Activated T-cell treated with anti-CD3 and anti-CD28 coated beads, Interleukin-2, amount 50 U/mL, for 24 hours (primary cell): ENCODE measurements around the gene FAM76B.
A peak's percentile ranks its signal among the peaks of the same experiment; 100 is the strongest.

Experiments used
- DNase-seq: peaks from one replicate; pipeline ENCODE4 v3.0.0-alpha.2; 2020
- H3K27ac Mint-ChIP-seq: 2 replicates; pipeline ENCODE4 v1.8.0; 2020; ENCODE audit warnings: mild to moderate bottlenecking, mixed read lengths
- H3K27me3 Mint-ChIP-seq: 2 replicates; pipeline ENCODE4 v1.8.0; 2020; ENCODE audit warnings: mixed read lengths
- H3K36me3 Mint-ChIP-seq: 2 replicates; pipeline ENCODE4 v1.8.0; 2020; ENCODE audit warnings: low read depth, mixed read lengths
- H3K4me1 Mint-ChIP-seq: 2 replicates; pipeline ENCODE4 v1.8.0; 2020; ENCODE audit warnings: low read depth, mixed read lengths
- H3K4me3 Mint-ChIP-seq: 2 replicates; pipeline ENCODE4 v1.8.0; 2020; ENCODE audit warnings: mild to moderate bottlenecking, moderate library complexity, mixed read lengths
- H3K9me3 Mint-ChIP-seq: 2 replicates; pipeline ENCODE4 v1.8.0; 2020; ENCODE audit warnings: mixed read lengths

Gene FAM76B

DNA sequence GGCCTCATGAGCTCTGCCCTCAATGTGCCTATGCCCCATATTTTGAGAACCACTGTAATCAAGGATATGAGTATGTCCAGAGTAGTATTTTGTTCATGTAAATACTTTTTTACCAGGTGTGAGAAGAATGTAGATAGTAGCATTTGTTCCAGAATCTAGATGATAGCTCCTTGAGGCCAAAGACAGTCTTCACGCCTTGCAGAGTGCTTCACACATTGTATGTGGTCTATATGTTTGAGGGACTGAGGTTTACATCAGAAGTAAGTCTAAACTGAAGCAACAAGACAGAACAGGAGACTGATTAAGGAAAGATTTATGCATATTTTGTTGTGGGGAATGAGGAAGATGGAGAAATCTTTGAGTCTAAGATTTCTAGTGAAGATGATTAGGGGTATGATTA lies 13.2 kb upstream of the FAM76B start:
- no peak overlapping the region for H3K4me3 Mint-ChIP-seq
- no peak for DNase-seq
- H3K36me3 Mint-ChIP-seq, result peaks cover 77% of the 10 kb centered on the region
- peaks cover 4% of the 10 kb centered on the region for H3K4me1 Mint-ChIP-seq
- no peaks in the 10 kb centered on the region for H3K27me3 Mint-ChIP-seq
- H3K9me3 Mint-ChIP-seq, result no peaks in the 10 kb centered on the region
- no peak overlapping the region for H3K27ac Mint-ChIP-seq

DNA sequence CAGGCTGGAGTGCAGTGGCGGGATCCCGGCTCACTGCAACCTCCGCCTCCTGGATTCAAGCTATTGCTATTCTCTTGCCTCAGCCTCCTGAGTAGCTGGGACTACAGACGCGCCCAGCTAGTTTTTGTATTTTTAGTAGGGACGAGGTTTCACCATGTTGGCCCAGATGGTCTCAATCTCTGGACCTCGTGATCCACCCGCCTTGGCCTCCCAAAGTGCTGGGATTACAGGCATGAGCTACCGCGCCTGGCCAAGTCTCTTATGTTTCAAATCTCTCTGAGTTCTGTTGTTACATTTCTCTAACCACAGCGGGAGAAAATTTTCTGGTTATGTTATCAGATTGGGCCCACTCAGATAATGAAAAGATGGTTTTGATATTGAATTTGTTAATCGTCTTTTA lies 10.9 kb upstream of the FAM76B start:
- no peak overlapping the region for H3K4me3 Mint-ChIP-seq
- H3K27ac Mint-ChIP-seq, result no peak overlapping the region
- no peak for DNase-seq
- peaks cover 64% of the 10 kb centered on the region for H3K36me3 Mint-ChIP-seq
- no peaks in the 10 kb centered on the region for H3K9me3 Mint-ChIP-seq
- peaks cover 12% of the 10 kb centered on the region for H3K4me1 Mint-ChIP-seq
- no peaks in the 10 kb centered on the region for H3K27me3 Mint-ChIP-seq

DNA sequence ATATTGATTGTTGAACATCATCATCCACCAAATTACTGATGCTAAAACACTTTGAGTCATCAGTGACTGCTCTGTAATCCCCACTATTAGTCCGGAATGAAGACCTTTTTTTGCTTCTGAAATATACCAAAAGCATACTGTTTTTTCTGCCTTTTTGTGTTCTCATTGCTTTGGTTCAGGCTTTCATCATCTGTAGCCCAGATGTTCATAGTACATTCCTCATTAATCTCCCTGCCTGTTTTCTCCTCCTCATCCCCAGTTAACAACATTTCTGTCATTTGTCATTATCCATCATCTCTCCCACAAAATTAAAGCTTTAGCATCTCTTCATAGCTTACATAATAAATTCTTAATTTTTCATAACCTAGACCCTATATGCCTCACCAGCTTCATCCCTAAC lies 10.0 kb upstream of the FAM76B start:
- no peak for DNase-seq
- Mint-ChIP-seq H3K27ac (no peak overlapping the region), H3K27me3 (no peaks in the 10 kb centered on the region), H3K9me3 (no peaks in the 10 kb centered on the region), H3K4me3 (no peak overlapping the region), H3K4me1 (peaks cover 17% of the 10 kb centered on the region), H3K36me3 (peaks cover 64% of the 10 kb centered on the region)

DNA sequence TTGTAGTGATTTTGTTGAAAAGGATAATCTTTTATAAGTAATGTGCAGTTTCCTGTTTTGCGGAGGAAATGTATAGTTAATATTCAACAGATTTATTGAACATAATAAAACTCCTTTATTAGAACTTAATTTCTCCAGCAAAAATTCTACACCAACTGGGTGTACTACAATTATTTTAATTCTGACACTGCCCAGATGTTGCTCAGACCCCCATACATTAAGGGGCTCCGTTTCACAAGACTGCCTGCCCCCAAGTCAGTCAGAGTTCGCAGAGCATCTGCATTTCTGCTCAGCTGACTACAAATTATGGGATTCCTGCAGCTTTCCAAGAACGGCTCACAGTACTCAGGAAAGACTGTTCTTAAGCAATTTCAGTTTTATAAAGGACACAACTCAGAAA lies 6.9 kb upstream of the FAM76B start:
- no peak overlapping the region for H3K27ac Mint-ChIP-seq
- peaks cover 62% of the 10 kb centered on the region for H3K36me3 Mint-ChIP-seq
- peaks cover 43% of the 10 kb centered on the region for H3K4me1 Mint-ChIP-seq
- no peaks in the 10 kb centered on the region for H3K9me3 Mint-ChIP-seq
- DNase-seq, result no peak
- no peaks in the 10 kb centered on the region for H3K27me3 Mint-ChIP-seq
- H3K4me3 Mint-ChIP-seq, result no peak overlapping the region

DNA sequence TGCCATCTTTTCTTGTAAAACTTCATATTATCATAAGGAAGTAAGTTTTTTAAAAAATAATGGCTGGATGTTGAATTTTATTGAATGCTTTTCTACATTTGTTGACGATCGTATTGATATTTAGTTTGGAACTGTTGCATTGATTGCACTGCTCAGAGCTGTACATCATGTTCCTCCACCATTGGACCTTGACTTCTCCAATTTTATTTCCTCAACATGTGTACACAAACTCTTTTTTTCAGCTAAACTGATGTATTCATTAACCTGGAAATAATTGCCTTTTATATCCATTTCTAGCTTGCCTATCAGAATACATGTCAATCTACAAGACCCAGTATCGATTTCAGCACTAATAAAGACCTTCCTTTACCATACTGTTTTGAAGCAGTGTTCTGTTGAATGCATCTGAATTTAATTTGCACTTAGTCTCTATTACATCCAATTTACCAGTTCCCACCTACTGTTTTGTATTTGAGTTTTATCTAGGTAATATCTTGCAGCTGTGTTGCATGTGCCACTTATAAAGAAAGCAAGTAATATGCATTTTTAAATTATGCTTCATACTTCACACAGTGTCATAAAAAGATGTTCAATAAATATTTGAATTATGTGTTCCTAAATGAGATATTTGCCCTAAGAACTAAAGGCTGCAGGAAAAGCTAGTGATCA lies 6.2 kb upstream of the FAM76B start:
- Mint-ChIP-seq H3K27ac (no peak overlapping the region), H3K36me3 (peaks cover 62% of the 10 kb centered on the region), H3K9me3 (no peaks in the 10 kb centered on the region), H3K27me3 (no peaks in the 10 kb centered on the region), H3K4me1 (peaks cover 45% of the 10 kb centered on the region), H3K4me3 (no peak overlapping the region)
- DNase-seq, result no peak

DNA sequence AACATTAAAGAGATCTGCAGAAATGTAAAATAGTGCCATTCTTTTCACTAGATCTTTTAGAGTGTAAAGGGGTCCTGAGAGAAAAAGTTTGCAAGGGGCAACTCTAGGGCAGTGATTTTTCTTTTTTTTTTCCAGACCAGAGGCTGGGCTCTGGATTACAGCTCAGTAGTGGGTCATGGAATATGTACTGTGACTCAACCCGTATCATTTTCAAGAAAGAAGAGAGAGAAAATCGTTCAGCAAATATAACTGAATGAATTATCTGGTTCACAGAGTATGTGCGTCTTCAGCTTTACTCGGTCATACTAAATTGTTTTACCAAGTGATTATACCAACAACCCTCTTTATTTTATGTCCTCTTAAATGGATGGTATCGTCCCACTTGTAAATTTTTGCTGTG lies 4.5 kb upstream of the FAM76B start:
- H3K4me3 Mint-ChIP-seq, result peak overlapping the region; percentile 30
- H3K27me3 Mint-ChIP-seq, result no peaks in the 10 kb centered on the region
- H3K36me3 Mint-ChIP-seq, result peaks cover 54% of the 10 kb centered on the region
- DNase-seq, result no peak
- no peaks in the 10 kb centered on the region for H3K9me3 Mint-ChIP-seq
- peak overlapping the region; percentile 26 for H3K27ac Mint-ChIP-seq
- peaks cover 45% of the 10 kb centered on the region for H3K4me1 Mint-ChIP-seq

DNA sequence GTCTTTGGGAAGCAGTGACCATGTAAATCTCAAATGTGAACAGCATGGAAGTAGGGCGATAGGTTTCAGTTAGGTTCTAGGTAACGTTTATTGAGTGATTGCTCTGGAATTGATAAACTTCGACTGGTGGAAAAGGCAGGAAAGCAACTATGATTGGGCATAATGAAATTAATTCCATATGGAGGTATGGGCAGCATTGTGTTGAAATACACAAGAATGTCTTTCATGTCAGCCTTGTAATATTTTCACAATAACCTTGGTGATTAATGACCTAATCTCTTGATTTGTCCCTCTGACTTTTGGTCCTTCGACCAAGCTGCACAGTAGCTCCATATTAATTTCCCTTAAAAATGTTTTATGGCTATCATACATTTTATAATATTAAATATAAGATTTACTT lies 3.5 kb upstream of the FAM76B start:
- no peak for DNase-seq
- no peaks in the 10 kb centered on the region for H3K9me3 Mint-ChIP-seq
- peaks cover 46% of the 10 kb centered on the region for H3K4me1 Mint-ChIP-seq
- H3K27me3 Mint-ChIP-seq, result no peaks in the 10 kb centered on the region
- H3K27ac Mint-ChIP-seq, result no peak overlapping the region
- H3K36me3 Mint-ChIP-seq, result peaks cover 62% of the 10 kb centered on the region
- peak overlapping the region; percentile 48 for H3K4me3 Mint-ChIP-seq

DNA sequence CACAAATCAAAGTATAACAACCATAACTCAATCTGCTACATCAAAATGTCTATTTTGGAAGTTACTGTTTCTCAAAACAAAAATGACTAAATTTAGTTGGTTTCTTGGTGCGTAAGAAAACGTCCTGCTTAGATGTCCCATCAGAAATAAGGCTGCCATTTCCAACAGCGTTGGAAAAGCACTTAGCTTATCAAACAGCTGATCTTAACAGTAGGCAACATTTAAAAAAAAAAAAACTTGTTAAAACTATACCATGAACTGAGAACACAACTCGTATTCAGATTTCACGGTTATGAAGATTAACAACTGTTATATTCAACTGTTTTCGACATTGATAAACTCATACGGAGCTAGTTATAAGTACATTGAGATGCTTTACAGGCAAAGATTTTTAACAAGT lies 3.1 kb upstream of the FAM76B start:
- no peaks in the 10 kb centered on the region for H3K27me3 Mint-ChIP-seq
- no peak overlapping the region for H3K27ac Mint-ChIP-seq
- no peaks in the 10 kb centered on the region for H3K9me3 Mint-ChIP-seq
- H3K4me3 Mint-ChIP-seq, result peak overlapping the region; percentile 48
- peaks cover 50% of the 10 kb centered on the region for H3K4me1 Mint-ChIP-seq
- H3K36me3 Mint-ChIP-seq, result peaks cover 66% of the 10 kb centered on the region
- no peak for DNase-seq

DNA sequence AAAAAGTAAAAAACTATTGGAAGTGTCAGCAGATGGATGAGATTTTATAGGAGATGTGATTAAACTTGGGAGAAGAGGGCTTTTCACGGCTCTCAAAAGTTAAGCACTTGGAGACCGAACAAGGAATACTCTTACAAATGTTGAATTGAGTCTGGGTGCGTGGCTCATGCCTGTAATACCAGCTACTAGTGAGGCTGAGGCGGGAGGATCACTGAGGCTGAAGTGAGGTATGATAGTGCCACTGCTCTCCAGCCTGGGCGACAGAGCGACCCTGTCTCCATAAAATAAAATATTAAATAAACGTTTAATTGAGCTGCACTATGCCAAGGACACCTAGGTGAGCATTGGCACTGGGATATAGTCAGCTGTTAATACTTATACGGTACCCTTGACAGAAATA lies 2.6 kb upstream of the FAM76B start:
- no peaks in the 10 kb centered on the region for H3K27me3 Mint-ChIP-seq
- H3K36me3 Mint-ChIP-seq, result peaks cover 71% of the 10 kb centered on the region
- DNase-seq, result no peak
- no peak overlapping the region for H3K27ac Mint-ChIP-seq
- H3K4me3 Mint-ChIP-seq, result peak overlapping the region; percentile 96
- no peaks in the 10 kb centered on the region for H3K9me3 Mint-ChIP-seq
- H3K4me1 Mint-ChIP-seq, result peaks cover 51% of the 10 kb centered on the region

DNA sequence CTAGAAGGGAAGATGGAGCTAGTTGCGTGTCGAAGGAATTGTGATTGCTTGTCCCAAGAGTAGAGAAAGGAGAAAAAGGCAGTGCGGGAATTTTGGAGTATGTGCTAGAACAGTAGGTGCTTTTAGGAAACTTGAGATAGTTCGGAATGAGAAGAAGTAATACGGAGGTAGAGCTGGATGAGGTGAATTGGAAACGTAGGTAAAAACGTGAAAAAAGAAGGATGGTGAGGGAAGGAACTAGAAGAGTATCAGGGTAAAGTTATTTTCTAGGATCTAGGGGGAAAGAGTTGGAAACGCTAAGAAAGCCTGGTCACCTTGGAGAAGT lies 2.1 kb upstream of the FAM76B start:
- Mint-ChIP-seq H3K27me3 (no peaks in the 10 kb centered on the region), H3K4me1 (peaks cover 55% of the 10 kb centered on the region), H3K4me3 (peak overlapping the region; percentile 96), H3K9me3 (no peaks in the 10 kb centered on the region), H3K36me3 (peaks cover 75% of the 10 kb centered on the region), H3K27ac (peak overlapping the region; percentile 100)
- no peak for DNase-seq

DNA sequence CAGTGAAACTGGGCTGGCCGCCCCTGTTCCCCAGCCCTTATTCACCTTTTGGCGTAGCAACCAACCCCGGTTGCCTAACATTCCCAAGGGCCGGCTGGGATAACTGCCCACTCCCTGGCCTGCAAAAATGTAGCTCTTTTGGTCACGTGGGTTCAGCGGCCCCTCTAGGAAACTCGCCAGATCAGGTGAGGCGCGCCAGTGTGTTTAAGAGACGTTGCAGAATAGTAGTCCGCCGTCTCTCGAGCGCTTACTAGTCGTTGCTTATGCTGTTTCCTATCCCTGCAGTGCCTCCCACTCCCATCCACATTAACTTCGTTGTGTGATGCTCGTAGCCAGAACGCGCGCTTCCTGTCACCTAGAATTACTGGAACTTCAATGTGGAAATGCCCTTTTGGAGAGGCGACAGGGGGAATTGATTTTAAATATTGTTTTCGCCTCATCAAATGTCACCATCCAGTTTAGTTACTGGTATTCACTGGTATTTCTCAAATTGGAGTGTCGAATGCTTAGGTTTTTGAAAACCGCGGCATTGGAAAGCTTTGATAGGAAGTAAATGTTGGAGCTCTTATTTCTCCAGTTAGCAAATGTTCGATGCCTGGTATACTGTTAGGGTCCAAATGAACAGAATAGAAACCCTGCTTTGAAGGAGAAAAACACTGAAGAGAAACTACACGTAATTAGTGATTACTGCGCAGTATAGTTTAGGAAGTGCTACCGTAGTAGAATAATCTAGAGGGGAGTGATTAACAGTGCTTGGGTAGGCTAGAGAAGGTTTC lies 1.5 kb upstream of the FAM76B start:
- Mint-ChIP-seq H3K4me1 (peaks cover 57% of the 10 kb centered on the region), H3K27ac (peak overlapping the region; percentile 100), H3K9me3 (no peaks in the 10 kb centered on the region), H3K4me3 (peak overlapping the region; percentile 96), H3K36me3 (peaks cover 78% of the 10 kb centered on the region), H3K27me3 (no peaks in the 10 kb centered on the region)
- DNase-seq, result no peak

DNA sequence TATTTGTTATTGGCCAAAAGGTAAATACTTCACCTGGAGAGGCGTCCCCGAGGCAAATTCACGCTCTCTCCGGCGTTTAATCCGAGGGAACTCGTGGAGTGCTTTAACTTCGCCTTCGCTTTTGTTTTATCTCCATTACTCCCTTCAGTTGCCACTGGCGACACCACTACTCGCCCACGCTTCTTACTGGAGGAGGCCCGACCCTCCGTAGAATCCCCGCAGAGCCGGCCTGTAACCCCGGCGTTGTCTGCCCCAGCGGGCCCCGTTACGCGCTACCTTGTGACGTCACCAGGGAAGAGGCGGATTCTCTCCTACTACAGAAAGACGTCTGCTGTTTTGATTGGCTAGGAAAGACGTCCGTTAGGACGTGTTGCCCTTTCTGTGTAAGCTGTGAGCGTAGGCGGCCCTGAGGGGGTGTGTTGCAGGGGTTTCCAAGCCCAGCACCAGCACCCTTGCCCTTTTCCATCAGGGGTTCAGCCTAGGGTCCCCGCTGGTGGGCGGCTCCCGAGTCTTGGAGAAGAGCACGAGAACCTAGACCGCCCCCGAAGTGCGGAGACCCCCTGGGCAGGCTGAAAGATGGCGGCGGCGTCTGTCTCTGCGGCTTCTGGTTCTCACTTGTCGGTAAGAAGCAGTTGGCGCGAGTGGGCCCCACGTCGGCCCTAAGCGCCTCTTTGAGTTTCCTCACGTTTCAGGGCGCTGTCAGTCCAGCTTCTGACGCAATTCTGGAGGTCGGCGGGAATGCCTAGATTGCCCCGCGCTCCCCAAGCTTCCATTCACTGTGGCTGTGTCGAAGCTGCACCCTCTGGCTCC lies 746 bp upstream of the FAM76B start, which contains the start of gene CEP57:
CEP57 (plus strand) TSS at position 376 of the 810 bp plus-strand sequence; CDS start at position 577, 201 bp downstream.
- Mint-ChIP-seq H3K4me3 (peak within 1 kb of the TSS; percentile 96), H3K9me3 (no peaks in the 10 kb centered on the region), H3K27me3 (no peaks in the 10 kb centered on the region), H3K27ac (peak within 1 kb of the TSS; percentile 100), H3K4me1 (peaks cover 60% of the 10 kb centered on the region), H3K36me3 (peaks cover 79% of the 10 kb centered on the region)
- peak; percentile 93 for DNase-seq

GRCh38 chr11:95788921-95789505 lies 569 bp downstream of the FAM76B start:
- Mint-ChIP-seq H3K4me1 (peaks cover 57% of the 10 kb centered on the region), H3K27me3 (no peaks in the 10 kb centered on the region), H3K4me3 (peak overlapping the region; percentile 96), H3K9me3 (no peaks in the 10 kb centered on the region), H3K27ac (peak overlapping the region; percentile 100), H3K36me3 (peaks cover 84% of the 10 kb centered on the region)
- DNase-seq, result no peak

DNA sequence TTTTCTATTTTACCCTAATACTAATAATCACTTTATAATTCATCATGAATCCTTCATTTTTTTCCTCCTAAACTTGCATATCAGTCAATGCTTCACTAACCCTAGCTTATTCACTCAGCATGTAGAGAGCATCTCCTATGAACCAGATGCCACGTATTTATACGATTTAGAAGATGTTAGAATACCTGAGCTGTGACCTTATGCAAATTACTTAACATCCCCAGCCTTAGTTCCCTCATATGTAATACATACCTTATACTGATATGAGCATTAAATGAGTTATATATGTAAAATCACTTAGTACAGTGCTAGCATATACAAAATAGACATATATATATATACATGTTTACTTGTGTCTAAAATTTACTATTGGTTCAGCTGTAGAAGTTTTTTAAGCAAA lies 9.0 kb downstream of the FAM76B start:
- Mint-ChIP-seq H3K27ac (no peak overlapping the region), H3K9me3 (no peaks in the 10 kb centered on the region), H3K27me3 (no peaks in the 10 kb centered on the region), H3K4me3 (no peak overlapping the region), H3K36me3 (peaks cover 97% of the 10 kb centered on the region), H3K4me1 (peaks cover 52% of the 10 kb centered on the region)
- DNase-seq, result no peak
